ENCODE data around the gene COBLL1.

Gene COBLL1

GRCh38 chr2:164661349-164661748 lies 180.3 kb downstream of the COBLL1 start:
- Histone ChIP-seq H3K9me3 (ENCODE audit: control insufficient read depth in 5 of 5, low read length in 5 of 5) (no peaks in the 10 kb centered on the region), H3K4me3 (ENCODE audit: low read depth in 1 of 5, low read length in 5 of 5) (no peak overlapping the region), H3K27ac (ENCODE audit: low read depth, low read length) (peak overlapping the region; percentile 35), H3K4me1 (ENCODE audit: control insufficient read depth in 5 of 5, insufficient read depth in 5 of 5, low read length in 5 of 5) (peaks cover 0 to 17% (median 6%) of the 10 kb centered on the region in 5 donors), H3K36me3 (ENCODE audit: control insufficient read depth in 5 of 5, insufficient read depth in 5 of 5, low read length in 5 of 5) (peaks cover 0 to 21% (median 9%) of the 10 kb centered on the region in 5 donors), H3K9ac (ENCODE audit: low read length in 5 of 5) (no peak overlapping the region), H3K27me3 (ENCODE audit: control insufficient read depth in 5 of 5, insufficient read depth in 4 of 5, low read length in 5 of 5) (no peaks in the 10 kb centered on the region)

DNA sequence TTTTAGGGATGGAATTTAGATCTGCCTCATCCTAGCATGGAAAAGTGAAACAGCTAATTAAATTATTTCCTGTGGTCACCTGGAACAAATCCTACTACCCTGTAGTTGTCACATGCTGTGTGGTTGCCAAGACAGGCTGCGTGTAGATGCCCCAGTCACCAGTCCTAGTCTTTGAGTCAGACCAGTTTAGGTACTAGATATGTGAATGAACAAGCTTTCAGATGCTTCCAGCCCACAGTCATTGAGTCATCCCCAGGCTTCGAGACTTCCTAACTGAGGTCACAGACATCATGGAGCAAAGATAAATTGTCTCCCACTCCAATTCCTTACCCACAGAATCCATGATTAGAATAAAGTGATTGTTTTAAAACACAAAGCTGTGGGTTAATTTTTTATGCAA lies 184.5 kb downstream of the COBLL1 start:
- Histone ChIP-seq H3K9me3 (ENCODE audit: control insufficient read depth in 5 of 5, low read length in 5 of 5) (peaks cover 0 to 26% (median 7%) of the 10 kb centered on the region in 5 donors), H3K27me3 (ENCODE audit: control insufficient read depth in 5 of 5, insufficient read depth in 4 of 5, low read length in 5 of 5) (no peaks in the 10 kb centered on the region), H3K36me3 (ENCODE audit: control insufficient read depth in 5 of 5, insufficient read depth in 5 of 5, low read length in 5 of 5) (peaks cover 0 to 25% (median 9%) of the 10 kb centered on the region in 5 donors), H3K9ac (ENCODE audit: low read length in 5 of 5) (no peak overlapping the region), H3K4me3 (ENCODE audit: low read depth in 1 of 5, low read length in 5 of 5) (no peak overlapping the region), H3K4me1 (ENCODE audit: control insufficient read depth in 5 of 5, insufficient read depth in 5 of 5, low read length in 5 of 5) (peaks cover 0 to 13% (median 3%) of the 10 kb centered on the region in 5 donors), H3K27ac (ENCODE audit: low read depth, low read length) (no peak overlapping the region)

GRCh38 chr2:164655750-164656149 lies 185.9 kb downstream of the COBLL1 start:
- H3K9me3 ChIP-seq (ENCODE audit: control insufficient read depth in 5 of 5, low read length in 5 of 5): peaks cover 3 to 38% (median 16%) of the 10 kb centered on the region in 5 donors
- no peaks in the 10 kb centered on the region for H3K27me3 ChIP-seq (ENCODE audit: control insufficient read depth in 5 of 5, insufficient read depth in 4 of 5, low read length in 5 of 5)
- H3K27ac ChIP-seq (ENCODE audit: low read depth, low read length): no peak overlapping the region
- peaks cover 0 to 25% (median 9%) of the 10 kb centered on the region in 5 donors for H3K36me3 ChIP-seq (ENCODE audit: control insufficient read depth in 5 of 5, insufficient read depth in 5 of 5, low read length in 5 of 5)
- peaks cover 0 to 3% (median 0%) of the 10 kb centered on the region in 5 donors for H3K4me1 ChIP-seq (ENCODE audit: control insufficient read depth in 5 of 5, insufficient read depth in 5 of 5, low read length in 5 of 5)
- no peak overlapping the region for H3K4me3 ChIP-seq (ENCODE audit: low read depth in 1 of 5, low read length in 5 of 5)
- H3K9ac ChIP-seq (ENCODE audit: low read length in 5 of 5): no peak overlapping the region

- Histone ChIP-seq H3K9me3 (ENCODE audit: control insufficient read depth in 5 of 5, low read length in 5 of 5) (peaks cover 3 to 43% (median 20%) of the 10 kb centered on the region in 5 donors), H3K27me3 (ENCODE audit: control insufficient read depth in 5 of 5, insufficient read depth in 4 of 5, low read length in 5 of 5) (no peaks in the 10 kb centered on the region), H3K27ac (ENCODE audit: low read depth, low read length) (no peak overlapping the region)
Observed at GRCh38 chr2:164655336-164655735, 186.3 kb downstream of the COBLL1 start.

GRCh38 chr2:164651361-164651760 lies 190.3 kb downstream of the COBLL1 start:
- Histone ChIP-seq H3K27ac (ENCODE audit: low read depth, low read length) (no peak overlapping the region), H3K4me1 (ENCODE audit: control insufficient read depth in 5 of 5, insufficient read depth in 5 of 5, low read length in 5 of 5) (peaks cover 0 to 3% (median 0%) of the 10 kb centered on the region in 5 donors), H3K4me3 (ENCODE audit: low read depth in 1 of 5, low read length in 5 of 5) (peak overlapping the region in 2 of 5 donors; percentile 11 to 18), H3K36me3 (ENCODE audit: control insufficient read depth in 5 of 5, insufficient read depth in 5 of 5, low read length in 5 of 5) (peaks cover 0 to 10% (median 0%) of the 10 kb centered on the region in 5 donors), H3K27me3 (ENCODE audit: control insufficient read depth in 5 of 5, insufficient read depth in 4 of 5, low read length in 5 of 5) (no peaks in the 10 kb centered on the region), H3K9me3 (ENCODE audit: control insufficient read depth in 5 of 5, low read length in 5 of 5) (peaks cover 15 to 71% (median 56%) of the 10 kb centered on the region in 5 donors), H3K9ac (ENCODE audit: low read length in 5 of 5) (no peak overlapping the region)

More at GRCh38 chr2:164655336-164655735, 186.3 kb downstream of the COBLL1 start:
- Histone ChIP-seq H3K36me3 (ENCODE audit: control insufficient read depth in 5 of 5, insufficient read depth in 5 of 5, low read length in 5 of 5) (peaks cover 0 to 24% (median 9%) of the 10 kb centered on the region in 5 donors), H3K9ac (ENCODE audit: low read length in 5 of 5) (no peak overlapping the region), H3K4me3 (ENCODE audit: low read depth in 1 of 5, low read length in 5 of 5) (no peak overlapping the region), H3K4me1 (ENCODE audit: control insufficient read depth in 5 of 5, insufficient read depth in 5 of 5, low read length in 5 of 5) (peaks cover 0 to 3% (median 0%) of the 10 kb centered on the region in 5 donors)

DNA sequence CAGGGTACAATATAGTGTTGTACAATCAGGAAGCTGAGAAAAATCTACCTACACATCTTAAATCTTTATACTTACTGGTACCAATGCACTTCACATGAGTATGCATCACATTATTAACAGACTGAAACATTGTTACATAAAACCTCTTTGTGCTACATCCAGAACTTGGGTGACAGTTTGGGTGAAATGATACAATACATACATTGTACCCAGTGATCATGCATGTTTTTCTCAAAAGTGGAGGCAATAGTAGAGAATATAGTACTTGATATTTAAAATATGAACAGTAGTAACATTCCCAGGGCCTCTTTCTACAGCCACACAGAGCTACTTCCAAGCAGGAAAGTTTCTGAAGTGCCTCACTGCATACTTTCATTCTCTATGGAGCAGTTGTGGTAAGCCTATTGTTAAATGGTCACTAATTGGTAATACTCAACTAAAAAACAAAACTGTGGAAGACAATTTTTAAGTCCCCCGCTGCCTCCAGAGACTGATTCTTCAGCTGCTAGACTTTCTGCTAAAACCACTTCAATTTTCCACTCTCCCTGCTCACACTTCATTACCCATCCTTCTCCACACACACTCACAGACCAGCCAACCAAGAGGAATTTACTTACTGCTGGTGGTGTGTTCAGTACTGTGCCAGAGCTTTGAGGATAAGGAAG lies 197.5 kb downstream of the COBLL1 start:
- Histone ChIP-seq H3K36me3 (ENCODE audit: control insufficient read depth in 5 of 5, insufficient read depth in 5 of 5, low read length in 5 of 5) (no peaks in the 10 kb centered on the region), H3K4me3 (ENCODE audit: low read depth in 1 of 5, low read length in 5 of 5) (no peak overlapping the region), H3K9ac (ENCODE audit: low read length in 5 of 5) (no peak overlapping the region), H3K27me3 (ENCODE audit: control insufficient read depth in 5 of 5, insufficient read depth in 4 of 5, low read length in 5 of 5) (no peaks in the 10 kb centered on the region), H3K27ac (ENCODE audit: low read depth, low read length) (no peak overlapping the region), H3K9me3 (ENCODE audit: control insufficient read depth in 5 of 5, low read length in 5 of 5) (peaks cover 6 to 36% (median 33%) of the 10 kb centered on the region in 5 donors), H3K4me1 (ENCODE audit: control insufficient read depth in 5 of 5, insufficient read depth in 5 of 5, low read length in 5 of 5) (no peaks in the 10 kb centered on the region)

DNA sequence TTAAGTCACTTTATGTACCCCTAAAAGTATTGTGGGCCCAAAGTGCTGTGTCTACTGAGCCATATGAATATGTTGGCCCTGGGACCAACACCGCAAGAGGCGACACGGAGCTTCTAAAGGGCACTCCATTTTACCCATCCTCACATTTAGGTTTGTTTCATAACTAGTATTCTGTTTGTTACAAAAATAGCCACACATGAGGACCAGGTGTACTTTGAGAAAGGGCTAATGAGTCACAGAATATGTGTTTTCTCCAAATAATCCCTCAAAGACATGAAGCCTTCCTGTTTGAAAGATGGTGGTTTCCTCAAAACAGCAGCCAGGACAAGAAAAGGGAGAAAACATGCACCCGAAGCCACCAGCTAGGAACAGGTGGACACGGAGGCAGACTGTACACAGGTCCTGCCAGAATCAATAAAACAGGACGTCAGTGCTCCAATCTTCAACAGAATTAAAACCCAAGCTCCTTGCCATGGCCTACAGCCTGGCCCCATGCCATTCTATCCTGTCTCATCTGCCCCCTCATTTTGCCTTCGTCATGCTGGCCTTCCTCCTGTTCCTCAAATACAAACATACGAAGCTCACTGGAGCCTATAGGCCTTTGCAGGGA lies 198.6 kb downstream of the COBLL1 start:
- no peaks in the 10 kb centered on the region for H3K4me1 ChIP-seq (ENCODE audit: control insufficient read depth in 5 of 5, insufficient read depth in 5 of 5, low read length in 5 of 5)
- H3K9me3 ChIP-seq (ENCODE audit: control insufficient read depth in 5 of 5, low read length in 5 of 5): peaks cover 1 to 27% (median 22%) of the 10 kb centered on the region in 5 donors
- no peak overlapping the region for H3K27ac ChIP-seq (ENCODE audit: low read depth, low read length)
- H3K36me3 ChIP-seq (ENCODE audit: control insufficient read depth in 5 of 5, insufficient read depth in 5 of 5, low read length in 5 of 5): no peaks in the 10 kb centered on the region
- H3K4me3 ChIP-seq (ENCODE audit: low read depth in 1 of 5, low read length in 5 of 5): no peak overlapping the region
- H3K27me3 ChIP-seq (ENCODE audit: control insufficient read depth in 5 of 5, insufficient read depth in 4 of 5, low read length in 5 of 5): no peaks in the 10 kb centered on the region
- no peak overlapping the region for H3K9ac ChIP-seq (ENCODE audit: low read length in 5 of 5)

DNA sequence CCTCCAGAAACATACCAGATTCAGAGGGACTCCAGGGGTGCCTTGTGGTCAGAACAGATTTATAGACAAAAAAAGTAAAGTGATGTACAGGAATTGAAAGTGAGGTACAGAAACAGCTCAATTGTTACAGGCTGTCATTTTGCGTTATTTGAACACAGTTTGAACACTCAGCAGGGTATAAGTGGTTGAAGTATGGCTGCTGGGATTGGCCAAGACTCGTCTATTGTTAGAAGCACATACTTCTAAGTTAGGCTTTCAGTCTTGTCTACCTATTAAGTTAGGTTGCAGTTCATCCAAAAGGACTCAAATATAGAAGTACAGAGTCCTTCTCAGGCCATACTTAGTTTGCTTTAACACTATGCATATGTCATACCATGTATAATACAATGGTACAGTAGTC lies 199.4 kb downstream of the COBLL1 start:
- Histone ChIP-seq H3K4me3 (ENCODE audit: low read depth in 1 of 5, low read length in 5 of 5) (no peak overlapping the region), H3K36me3 (ENCODE audit: control insufficient read depth in 5 of 5, insufficient read depth in 5 of 5, low read length in 5 of 5) (no peaks in the 10 kb centered on the region), H3K9ac (ENCODE audit: low read length in 5 of 5) (no peak overlapping the region), H3K27ac (ENCODE audit: low read depth, low read length) (no peak overlapping the region), H3K4me1 (ENCODE audit: control insufficient read depth in 5 of 5, insufficient read depth in 5 of 5, low read length in 5 of 5) (no peaks in the 10 kb centered on the region), H3K9me3 (ENCODE audit: control insufficient read depth in 5 of 5, low read length in 5 of 5) (peaks cover 0 to 22% (median 15%) of the 10 kb centered on the region in 5 donors), H3K27me3 (ENCODE audit: control insufficient read depth in 5 of 5, insufficient read depth in 4 of 5, low read length in 5 of 5) (no peaks in the 10 kb centered on the region)
